ENCODE measurements around the gene HSPB7.

HSPB7 gene

GRCh38 chr1:15975358-15975804 is 42.5 kb downstream of the HSPB7 start:
- DNase-seq = peak; percentile 65 to 78

GRCh38 chr1:15974855-15975254 is 43.0 kb downstream of the HSPB7 start:
- peak in 1 of 2 donors; percentile 26 for DNase-seq

GRCh38 chr1:15973772-15974171 is 44.1 kb downstream of the HSPB7 start:
- no peak for DNase-seq

GRCh38 chr1:15972409-15972808 is 45.4 kb downstream of the HSPB7 start:
- no peak for DNase-seq

GRCh38 chr1:15970911-15971310 is 46.9 kb downstream of the HSPB7 start:
- no peak for DNase-seq

GRCh38 chr1:15969321-15969880 is 48.4 kb downstream of the HSPB7 start:
- DNase-seq = no peak

- DNase-seq = no peak
Measured at GRCh38 chr1:15968172-15968571, 49.7 kb downstream of the HSPB7 start.

- DNase-seq = no peak
Measured at GRCh38 chr1:15966956-15967344, 50.9 kb downstream of the HSPB7 start.

- peak; percentile 58 to 65 for DNase-seq
Measured at GRCh38 chr1:15966081-15966955, 51.5 kb downstream of the HSPB7 start.

GRCh38 chr1:15965228-15965767 is 52.5 kb downstream of the HSPB7 start:
- peak in 1 of 2 donors; percentile 34 for DNase-seq
